ENCODE measurements around the gene C15orf62. TPM values are rescaled to one million over a fixed set of nuclear protein-coding genes. Genes with fewer than 3 reads are reported as not detected.

Gene C15orf62
- total RNA-seq, 1 donor from 2014 or later, result 6.5 TPM

DNA sequence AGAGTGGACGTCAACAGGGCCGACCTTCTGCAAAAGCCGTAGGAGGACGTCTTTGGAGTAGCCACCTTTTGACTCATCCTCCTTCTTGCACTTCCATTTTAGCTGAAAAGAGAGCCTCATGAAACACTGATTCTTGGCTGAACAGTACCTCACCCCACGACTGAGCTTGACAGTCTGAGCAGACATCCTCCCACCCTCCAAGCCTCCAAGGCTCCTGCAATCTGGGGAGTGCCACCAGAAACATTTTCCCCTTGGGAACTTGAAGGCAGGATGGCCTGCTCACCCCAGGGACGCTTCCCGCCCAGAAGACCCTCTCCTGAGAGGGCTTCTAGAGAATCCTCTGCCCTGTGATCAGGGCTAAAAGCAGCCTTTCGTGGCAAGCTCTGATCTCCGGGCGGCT lies 5.2 kb downstream of the C15orf62 start:
- Mint-ChIP-seq H3K27me3 (no peaks in the 10 kb centered on the region), H3K27ac (no peak overlapping the region), H3K9me3 (no peaks in the 10 kb centered on the region), H3K36me3 (ENCODE audit: low read depth) (peaks cover 53% of the 10 kb centered on the region), H3K4me3 (no peak overlapping the region), H3K4me1 (peaks cover 26% of the 10 kb centered on the region)
- DNase-seq, result no peak
- intact Hi-C loops (cut with micrococcal nuclease), result no loop called here
- TF ChIP-seq, protein P1, sequence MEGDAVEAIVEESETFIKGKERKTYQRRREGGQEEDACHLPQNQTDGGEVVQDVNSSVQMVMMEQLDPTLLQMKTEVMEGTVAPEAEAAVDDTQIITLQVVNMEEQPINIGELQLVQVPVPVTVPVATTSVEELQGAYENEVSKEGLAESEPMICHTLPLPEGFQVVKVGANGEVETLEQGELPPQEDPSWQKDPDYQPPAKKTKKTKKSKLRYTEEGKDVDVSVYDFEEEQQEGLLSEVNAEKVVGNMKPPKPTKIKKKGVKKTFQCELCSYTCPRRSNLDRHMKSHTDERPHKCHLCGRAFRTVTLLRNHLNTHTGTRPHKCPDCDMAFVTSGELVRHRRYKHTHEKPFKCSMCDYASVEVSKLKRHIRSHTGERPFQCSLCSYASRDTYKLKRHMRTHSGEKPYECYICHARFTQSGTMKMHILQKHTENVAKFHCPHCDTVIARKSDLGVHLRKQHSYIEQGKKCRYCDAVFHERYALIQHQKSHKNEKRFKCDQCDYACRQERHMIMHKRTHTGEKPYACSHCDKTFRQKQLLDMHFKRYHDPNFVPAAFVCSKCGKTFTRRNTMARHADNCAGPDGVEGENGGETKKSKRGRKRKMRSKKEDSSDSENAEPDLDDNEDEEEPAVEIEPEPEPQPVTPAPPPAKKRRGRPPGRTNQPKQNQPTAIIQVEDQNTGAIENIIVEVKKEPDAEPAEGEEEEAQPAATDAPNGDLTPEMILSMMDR (IDR thresholded peaks at IDR 0.05), result no peak
- CTCF ChIA-PET, result no interaction called here
- ATAC-seq (ENCODE audit: low read depth), result no peak
- POLR2A ChIA-PET, result interaction anchor here (2.4 kb wide), 1 partner anchor 11 kb away, joined by 7 read pairs; the partner anchor contains the start of gene GCHFR

DNA sequence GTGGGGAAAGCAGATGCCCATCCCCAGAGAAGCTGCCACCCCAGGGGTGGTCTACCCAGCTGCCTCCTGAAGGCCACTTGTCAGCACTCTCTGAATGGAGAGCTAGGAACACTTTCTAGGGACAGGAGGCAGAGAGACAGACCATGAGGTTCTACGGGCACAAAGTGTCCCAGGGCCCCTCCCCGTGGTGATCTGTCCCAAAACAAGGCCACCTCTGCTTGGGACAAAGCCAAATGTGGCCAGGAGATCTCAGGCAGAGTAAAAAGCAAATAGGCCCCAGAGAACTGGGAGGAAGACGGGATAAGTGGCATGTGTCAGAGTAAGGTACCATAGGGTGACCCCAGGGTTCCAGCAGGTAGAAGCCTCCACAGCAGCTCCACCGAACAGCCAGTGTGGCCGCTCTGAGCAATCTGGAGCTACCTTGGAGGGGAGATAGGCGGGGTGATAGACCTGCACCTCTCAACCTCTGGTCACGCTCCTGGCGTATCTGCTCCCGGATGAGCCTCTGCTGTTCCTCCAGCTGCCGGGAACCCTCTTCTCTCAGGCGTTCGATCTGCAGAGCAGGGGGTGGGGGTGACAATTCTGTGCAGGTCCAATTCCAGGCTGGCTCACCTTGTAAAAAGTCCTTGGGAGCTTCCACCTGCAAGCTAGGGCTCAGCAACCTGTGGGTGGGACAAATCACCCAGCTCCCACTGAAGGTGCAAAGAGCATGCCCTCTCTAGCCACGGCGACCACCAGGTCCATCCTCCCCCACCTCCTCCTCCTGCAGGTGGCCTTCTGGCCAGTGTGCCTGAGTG lies 6.2 kb downstream of the C15orf62 start:
- Mint-ChIP-seq H3K27me3 (no peaks in the 10 kb centered on the region), H3K27ac (no peak overlapping the region), H3K4me3 (no peak overlapping the region), H3K4me1 (peaks cover 19% of the 10 kb centered on the region), H3K9me3 (no peaks in the 10 kb centered on the region), H3K36me3 (ENCODE audit: low read depth) (peaks cover 56% of the 10 kb centered on the region)
- no peak for DNase-seq
- ChIA-PET CTCF (interaction anchor here (1.4 kb wide), 1 partner anchor 28 kb away, joined by 3 read pairs; no protein-coding TSS in a partner anchor), POLR2A (interaction anchor here (0.5 to 2.4 kb wide), 4 partner anchors 12 to 123 kb away, joined by 3 to 7 read pairs (median 4); partner anchors contain the start of genes GCHFR and RAD51)
- intact Hi-C loops (cut with micrococcal nuclease), result no loop called here
- no peak for ATAC-seq (ENCODE audit: low read depth)
- TF ChIP-seq, protein P1 (IDR thresholded peaks at IDR 0.05), result no peak

DNA sequence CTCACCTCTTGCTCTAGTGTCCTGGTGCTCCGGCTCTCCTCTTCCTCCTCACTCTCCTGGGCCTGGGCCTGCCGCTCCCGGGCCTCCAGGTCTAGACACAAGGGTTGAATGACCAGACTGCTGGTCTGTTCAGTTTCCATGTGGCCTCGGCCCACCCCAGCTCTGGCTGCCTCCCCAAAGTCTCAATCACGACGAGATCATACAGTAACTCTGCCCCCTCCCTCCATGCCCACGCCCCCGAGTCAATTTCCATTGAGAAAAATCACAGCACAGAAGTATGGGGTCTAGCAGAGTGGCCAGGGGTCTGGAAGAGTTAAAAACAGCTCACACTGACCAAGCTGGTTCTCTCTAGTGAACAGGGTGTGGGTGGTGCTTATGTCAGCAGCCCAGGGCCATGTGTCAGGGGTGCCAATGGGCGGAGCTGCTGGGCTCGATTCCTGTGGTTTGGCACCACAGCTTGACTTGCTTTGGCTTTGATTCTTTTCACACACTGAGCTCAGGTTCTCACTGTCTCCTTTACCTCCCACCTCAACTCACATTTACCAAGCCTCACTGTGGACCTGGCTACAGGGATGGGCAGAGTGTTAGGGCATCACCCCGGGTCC lies 6.9 kb downstream of the C15orf62 start:
- intact Hi-C loops (cut with micrococcal nuclease), result no loop called here
- Mint-ChIP-seq H3K9me3 (no peaks in the 10 kb centered on the region), H3K27me3 (no peaks in the 10 kb centered on the region), H3K4me1 (peaks cover 12% of the 10 kb centered on the region), H3K27ac (no peak overlapping the region), H3K36me3 (ENCODE audit: low read depth) (peaks cover 56% of the 10 kb centered on the region), H3K4me3 (no peak overlapping the region)
- DNase-seq (no peak), ATAC-seq (ENCODE audit: low read depth) (no peak)
- CTCF ChIA-PET, result interaction anchor here (1.1 to 1.4 kb wide), 2 partner anchors 29 to 187 kb away, joined by 3 read pairs; no protein-coding TSS in a partner anchor
- TF ChIP-seq, protein P1 (IDR thresholded peaks at IDR 0.05), result no peak
- POLR2A ChIA-PET, result interaction anchor here (0.6 to 2.4 kb wide), 3 partner anchors 13 to 82 kb away, joined by 3 to 7 read pairs (median 3); partner anchors contain the start of genes GCHFR and RAD51

DNA sequence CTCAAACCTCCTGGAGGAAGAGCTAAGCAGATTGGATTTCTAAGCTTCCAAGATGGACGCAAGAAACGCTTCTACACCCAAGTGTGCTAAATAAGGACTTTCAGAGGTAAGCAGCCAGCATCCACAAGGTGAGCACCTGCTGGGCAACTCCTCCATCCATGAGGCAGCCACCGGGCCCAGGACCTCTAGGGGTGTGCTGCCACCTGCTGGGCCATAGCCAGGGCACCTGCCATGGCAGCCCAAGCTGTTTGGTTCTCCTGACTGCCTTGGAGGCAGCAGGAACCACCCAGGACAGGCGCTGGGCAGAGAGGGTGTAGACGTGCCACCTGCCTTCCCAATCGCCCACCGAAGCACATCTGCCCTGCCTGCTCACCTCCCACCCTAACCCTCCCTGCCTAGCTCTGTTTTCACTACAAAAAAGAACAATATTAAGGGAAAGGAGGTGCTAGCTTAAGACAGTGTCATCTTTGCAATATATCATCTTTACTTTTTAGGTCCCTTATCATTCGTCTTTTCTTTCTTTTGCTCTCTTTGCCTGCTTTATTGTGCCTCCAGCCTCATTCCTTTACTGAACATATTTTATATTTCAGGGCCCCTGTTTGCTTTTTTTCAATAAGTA lies 12.9 kb downstream of the C15orf62 start:
- Mint-ChIP-seq H3K4me3 (no peak overlapping the region), H3K4me1 (peaks cover 12% of the 10 kb centered on the region), H3K27me3 (no peaks in the 10 kb centered on the region), H3K36me3 (ENCODE audit: low read depth) (peaks cover 15% of the 10 kb centered on the region), H3K9me3 (no peaks in the 10 kb centered on the region), H3K27ac (peak overlapping the region; percentile 18)
- TF ChIP-seq, protein P1 (IDR thresholded peaks at IDR 0.05), result no peak
- ChIA-PET POLR2A (interaction anchor here (0.5 to 1.4 kb wide), 8 partner anchors 13 to 215 kb away, joined by 3 to 13 read pairs (median 6); partner anchors contain the start of genes C15orf62, GCHFR, RAD51 and VPS18), CTCF (interaction anchor here (0.7 to 4.7 kb wide), 29 partner anchors 8 to 263 kb away, joined by 3 to 81 read pairs (median 5); partner anchors contain the start of genes C15orf62, CCDC32, RAD51 and RPUSD2)
- DNase-seq (peak; percentile 76), ATAC-seq (ENCODE audit: low read depth) (peak; percentile 100)
- intact Hi-C loops (cut with micrococcal nuclease), result loop anchor here (1.0 to 10.0 kb wide), 11 partner anchors 13 to 418 kb away; partner anchors contain the start of genes BAHD1, C15orf62, RAD51 and RMDN3

All from activated B cell treated with CpG ODN at 0.5 μM for 24 hours (primary cell).